ENCODE results near the gene PELI2.

The PELI2 gene

DNA sequence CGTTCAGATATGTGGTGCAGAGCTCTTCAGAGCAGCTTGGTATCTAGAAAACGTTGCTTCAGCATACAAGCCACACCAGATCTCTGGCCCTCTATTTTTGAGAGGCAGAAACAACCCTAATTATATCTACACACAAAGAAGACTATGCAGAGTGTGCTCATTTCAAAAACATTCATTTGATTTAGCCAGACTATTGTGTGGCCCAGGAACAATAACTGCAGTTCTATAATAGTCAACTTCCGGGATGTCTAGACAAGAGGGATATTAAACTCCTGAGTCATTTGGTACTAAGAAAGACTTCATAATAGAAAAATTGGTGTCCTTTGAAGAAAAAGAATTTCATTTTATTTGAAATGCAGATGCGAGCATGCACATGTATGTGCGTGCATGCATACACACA, 153.8 kb downstream of the PELI2 start:
- no peak for TF ChIP-seq GATA3 (IDR thresholded peaks at IDR 0.05; ENCODE audit: low read depth, low read length)
- no peak for TF ChIP-seq GATA2 (IDR thresholded peaks at IDR 0.05; ENCODE audit: low read depth, low read length)

DNA sequence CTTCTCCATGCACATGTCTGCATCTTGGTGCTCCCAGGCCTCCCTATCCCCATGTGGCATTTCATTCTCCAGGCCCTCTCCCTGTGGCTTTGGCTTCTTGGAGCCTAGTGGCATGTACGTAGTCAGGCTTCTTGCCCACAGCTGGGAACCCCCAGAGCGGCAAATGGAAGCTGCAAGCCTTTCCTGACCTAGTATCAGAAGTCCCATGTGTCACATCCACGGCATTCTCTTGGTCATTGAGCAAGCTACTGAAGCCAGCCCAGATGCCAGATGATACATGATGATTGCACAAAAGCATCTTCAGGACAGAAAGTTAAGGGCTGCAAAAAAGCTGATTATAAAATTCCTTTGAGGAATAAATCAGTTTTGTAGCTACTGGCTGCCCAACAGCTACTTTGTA, 154.9 kb downstream of the PELI2 start:
- no peak for TF ChIP-seq GATA3 (IDR thresholded peaks at IDR 0.05; ENCODE audit: low read depth, low read length)
- no peak for TF ChIP-seq GATA2 (IDR thresholded peaks at IDR 0.05; ENCODE audit: low read depth, low read length)

DNA sequence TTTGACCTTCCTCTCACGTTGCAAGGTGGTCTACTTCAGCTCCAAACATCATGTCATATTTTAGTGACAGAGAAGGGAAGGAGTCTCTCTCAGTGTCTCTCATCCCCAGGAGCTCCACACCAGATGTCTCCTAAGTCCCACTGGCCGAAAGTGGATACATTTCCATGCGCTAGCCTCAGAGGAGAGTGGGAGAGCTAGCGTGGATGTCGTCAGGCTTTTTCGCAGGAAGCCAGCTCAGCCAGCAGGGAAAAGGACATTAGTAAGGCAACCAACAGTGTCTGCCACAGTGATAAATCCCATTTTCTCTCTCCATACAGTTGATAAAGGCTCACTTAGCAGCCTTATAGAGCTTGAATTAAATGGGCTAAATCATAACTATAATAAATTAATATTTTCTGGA, 155.7 kb downstream of the PELI2 start:
- TF ChIP-seq GATA2 (IDR thresholded peaks at IDR 0.05; ENCODE audit: low read depth, low read length) (no peak), GATA3 (IDR thresholded peaks at IDR 0.05; ENCODE audit: low read depth, low read length) (no peak)

DNA sequence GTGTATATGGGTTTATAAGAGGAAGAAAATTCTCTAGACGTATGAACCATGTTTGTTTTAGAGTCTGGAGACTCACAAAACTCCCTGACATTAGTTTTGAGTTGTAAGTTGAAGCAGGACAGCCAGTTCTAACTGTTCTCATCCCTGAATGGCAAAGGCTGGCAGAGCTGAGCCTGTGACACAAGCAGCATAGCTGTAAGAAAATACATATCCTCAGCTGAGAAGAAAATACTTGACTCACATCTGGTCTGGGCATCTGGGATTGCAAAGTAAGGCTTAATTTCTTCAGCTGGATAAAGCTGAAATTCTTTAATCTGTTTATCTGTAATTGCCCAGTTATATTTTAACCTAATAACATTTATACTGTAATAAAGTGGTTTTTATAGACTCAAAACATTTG, 156.3 kb downstream of the PELI2 start:
- no peak for TF ChIP-seq GATA2 (IDR thresholded peaks at IDR 0.05; ENCODE audit: low read depth, low read length)
- TF ChIP-seq GATA3 (IDR thresholded peaks at IDR 0.05; ENCODE audit: low read depth, low read length) = no peak

DNA sequence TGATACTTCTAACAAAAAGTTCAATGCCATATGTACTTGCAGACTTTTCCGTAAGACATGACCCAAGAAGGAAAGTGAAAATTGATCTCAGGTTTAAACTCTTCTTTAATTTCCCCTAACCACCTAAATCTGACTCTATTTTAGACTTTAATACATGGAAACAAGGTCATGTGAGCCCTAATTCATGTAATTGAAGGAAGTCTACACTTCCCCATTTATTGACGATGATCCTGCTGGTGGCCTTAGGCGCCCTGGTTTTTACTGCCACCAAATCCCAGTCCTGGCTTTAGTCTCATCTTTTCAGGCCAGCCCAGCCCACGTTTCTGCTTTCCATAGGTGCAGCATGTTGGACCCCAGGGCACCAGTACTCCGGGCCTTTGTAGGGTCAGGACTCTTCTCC, 157.9 kb downstream of the PELI2 start:
- TF ChIP-seq GATA3 (IDR thresholded peaks at IDR 0.05; ENCODE audit: low read depth, low read length) = no peak
- TF ChIP-seq GATA2 (IDR thresholded peaks at IDR 0.05; ENCODE audit: low read depth, low read length) = no peak

DNA sequence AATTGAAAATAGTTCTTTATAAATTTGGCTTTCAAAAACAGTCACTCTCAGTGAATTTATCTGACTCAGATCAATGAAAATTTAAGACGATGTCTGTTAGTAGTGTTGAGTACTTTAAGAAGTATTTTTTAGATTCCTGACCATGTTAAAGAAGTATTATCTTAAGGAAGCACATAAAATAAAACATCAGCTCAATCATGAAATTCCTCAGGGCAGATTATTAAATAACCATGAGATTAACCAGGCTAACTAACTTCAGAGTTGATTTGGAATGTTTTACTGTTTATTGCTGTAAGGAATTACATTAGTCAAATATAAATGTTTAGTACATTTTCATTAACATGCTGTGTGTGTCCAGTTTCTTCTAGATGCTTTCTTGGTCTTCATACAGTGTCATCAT, 160.2 kb downstream of the PELI2 start:
- TF ChIP-seq GATA2 (IDR thresholded peaks at IDR 0.05; ENCODE audit: low read depth, low read length) = no peak
- TF ChIP-seq GATA3 (IDR thresholded peaks at IDR 0.05; ENCODE audit: low read depth, low read length) = no peak

DNA sequence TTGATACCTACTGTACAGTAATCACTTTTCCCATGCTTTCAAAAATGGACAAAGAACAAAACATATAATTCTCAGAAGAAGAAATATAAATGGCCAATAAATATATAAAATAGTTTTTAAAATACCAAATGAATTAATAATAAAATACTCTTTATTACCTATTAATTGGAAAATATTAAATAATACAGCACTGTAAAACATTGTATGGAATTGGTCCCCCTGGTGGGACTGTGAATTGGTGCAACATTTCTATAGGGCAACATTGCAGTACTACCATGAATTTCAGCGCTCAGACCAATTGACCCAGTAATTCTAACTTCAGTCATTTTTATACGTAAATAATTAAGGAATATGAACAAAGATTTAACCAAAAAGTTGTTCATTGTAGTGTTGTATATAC, 162.6 kb downstream of the PELI2 start:
- TF ChIP-seq GATA3 (IDR thresholded peaks at IDR 0.05; ENCODE audit: low read depth, low read length) (no peak), GATA2 (IDR thresholded peaks at IDR 0.05; ENCODE audit: low read depth, low read length) (no peak)

DNA sequence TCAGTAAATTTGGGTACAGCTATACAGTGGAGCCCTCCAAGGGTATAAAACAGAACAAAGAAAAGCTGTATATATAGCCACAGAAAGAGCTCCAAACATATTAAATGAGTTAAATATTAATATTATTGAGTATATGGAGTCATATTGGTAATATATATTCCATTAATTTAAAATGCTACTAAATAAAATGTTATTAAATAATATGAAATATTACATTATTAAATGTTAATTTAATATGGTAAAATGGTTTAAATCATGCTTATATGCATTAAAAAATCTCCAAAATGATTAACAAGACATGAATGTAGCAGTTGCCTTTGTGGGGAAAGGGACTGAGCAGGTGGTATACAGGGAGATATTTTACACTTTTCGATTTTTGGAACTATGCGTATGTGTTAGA, 164.0 kb downstream of the PELI2 start:
- TF ChIP-seq GATA2 (IDR thresholded peaks at IDR 0.05; ENCODE audit: low read depth, low read length) = no peak
- TF ChIP-seq GATA3 (IDR thresholded peaks at IDR 0.05; ENCODE audit: low read depth, low read length) = no peak

DNA sequence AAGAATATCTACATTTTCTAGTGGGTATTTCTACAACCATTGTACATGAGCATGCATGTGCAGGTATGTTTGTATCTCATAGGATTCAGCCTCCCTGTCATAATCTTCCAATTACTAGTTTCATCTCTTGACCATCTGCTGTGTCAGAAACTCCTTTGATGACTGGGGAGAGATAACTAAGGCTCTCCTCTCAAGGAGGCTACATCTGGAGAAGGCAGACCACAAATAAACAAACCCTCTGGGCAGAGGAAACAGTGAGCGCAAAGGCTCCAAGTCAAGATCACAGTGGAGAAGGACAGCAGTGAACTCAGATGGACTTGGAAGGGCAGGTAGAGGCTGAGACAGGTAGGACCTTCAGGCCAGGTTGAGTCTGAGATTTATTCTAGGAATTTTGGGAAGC, 166.4 kb downstream of the PELI2 start:
- no peak for TF ChIP-seq GATA3 (IDR thresholded peaks at IDR 0.05; ENCODE audit: low read depth, low read length)
- no peak for TF ChIP-seq GATA2 (IDR thresholded peaks at IDR 0.05; ENCODE audit: low read depth, low read length)

DNA sequence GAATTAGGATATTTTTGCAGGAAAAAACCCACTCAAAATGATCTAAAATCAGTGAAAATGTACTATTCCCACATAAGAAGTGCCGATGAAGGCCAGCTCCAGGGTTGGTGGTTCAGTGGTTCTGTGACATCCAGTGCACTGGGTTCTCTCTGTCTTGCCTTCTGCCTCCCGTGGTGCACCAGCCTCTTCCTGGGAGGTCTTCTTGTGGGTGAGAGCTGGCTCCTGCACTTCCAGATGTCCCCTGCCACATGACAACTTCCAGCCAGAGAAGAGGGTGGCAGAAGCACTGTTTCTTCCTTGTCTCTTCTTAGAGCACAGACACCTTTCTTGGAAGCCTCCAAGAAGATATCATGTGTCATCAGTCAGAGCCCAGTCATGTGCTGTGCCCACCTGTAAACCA, 170.9 kb downstream of the PELI2 start:
- TF ChIP-seq GATA2 (IDR thresholded peaks at IDR 0.05; ENCODE audit: low read depth, low read length) (no peak), GATA3 (IDR thresholded peaks at IDR 0.05; ENCODE audit: low read depth, low read length) (no peak)

DNA sequence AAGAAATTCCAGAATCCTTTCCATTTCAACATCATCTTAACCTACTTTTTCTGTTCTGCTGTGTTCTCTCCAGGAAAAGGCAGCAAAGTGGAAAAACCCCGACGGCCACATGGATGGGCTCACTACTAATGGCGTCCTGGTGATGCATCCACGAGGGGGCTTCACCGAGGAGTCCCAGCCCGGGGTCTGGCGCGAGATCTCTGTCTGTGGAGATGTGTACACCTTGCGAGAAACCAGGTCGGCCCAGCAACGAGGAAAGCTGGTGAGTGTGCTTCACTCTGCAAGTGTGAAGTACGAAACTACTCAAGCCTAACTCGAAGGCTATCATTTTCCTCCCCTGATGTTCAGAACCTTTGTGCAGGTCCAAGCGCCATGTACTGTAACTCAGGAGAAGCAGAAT, 172.0 kb downstream of the PELI2 start:
- TF ChIP-seq GATA3 (IDR thresholded peaks at IDR 0.05; ENCODE audit: low read depth, low read length) (no peak), GATA2 (IDR thresholded peaks at IDR 0.05; ENCODE audit: low read depth, low read length) (no peak)

DNA sequence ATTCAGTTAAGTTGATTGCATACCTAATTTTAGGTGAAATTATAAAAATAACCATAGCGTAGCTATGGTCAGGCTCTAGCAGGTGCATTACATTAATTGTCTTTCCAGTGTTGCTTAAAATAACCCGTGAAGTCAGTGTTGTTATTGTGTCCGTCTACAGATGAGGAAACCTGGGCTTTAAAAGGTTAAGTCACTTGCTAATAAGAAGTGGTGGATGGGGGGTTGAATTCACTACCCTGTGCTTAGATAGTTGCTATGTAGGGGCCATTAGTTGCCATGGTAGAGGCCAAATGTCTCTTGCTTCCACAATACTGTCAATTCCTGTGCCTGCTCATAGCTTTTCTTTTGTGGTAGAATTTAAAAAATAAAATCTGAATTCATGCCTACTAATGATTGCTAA, 174.8 kb downstream of the PELI2 start:
- TF ChIP-seq GATA2 (IDR thresholded peaks at IDR 0.05; ENCODE audit: low read depth, low read length) = no peak
- no peak for TF ChIP-seq GATA3 (IDR thresholded peaks at IDR 0.05; ENCODE audit: low read depth, low read length)

DNA sequence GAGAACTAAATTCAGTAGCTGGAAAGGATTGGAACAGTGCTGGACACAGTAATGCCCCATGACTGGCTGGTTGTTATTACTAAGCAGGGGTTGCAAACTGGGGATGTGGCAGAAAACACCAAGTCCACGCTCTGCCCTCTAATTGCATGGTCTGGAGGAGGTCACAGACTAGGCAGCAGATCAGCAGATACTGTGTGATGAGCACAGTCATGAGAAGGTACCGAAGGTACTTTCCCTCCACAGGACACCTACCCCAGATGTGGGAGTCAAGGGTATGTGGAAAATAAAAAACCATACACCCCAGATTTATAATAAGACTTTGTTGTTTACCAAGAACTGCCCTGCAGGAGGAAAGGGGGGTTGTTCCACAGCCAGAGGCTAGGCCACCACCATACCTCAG, 175.3 kb downstream of the PELI2 start:
- TF ChIP-seq GATA2 (IDR thresholded peaks at IDR 0.05; ENCODE audit: low read depth, low read length) (no peak), GATA3 (IDR thresholded peaks at IDR 0.05; ENCODE audit: low read depth, low read length) (no peak)

DNA sequence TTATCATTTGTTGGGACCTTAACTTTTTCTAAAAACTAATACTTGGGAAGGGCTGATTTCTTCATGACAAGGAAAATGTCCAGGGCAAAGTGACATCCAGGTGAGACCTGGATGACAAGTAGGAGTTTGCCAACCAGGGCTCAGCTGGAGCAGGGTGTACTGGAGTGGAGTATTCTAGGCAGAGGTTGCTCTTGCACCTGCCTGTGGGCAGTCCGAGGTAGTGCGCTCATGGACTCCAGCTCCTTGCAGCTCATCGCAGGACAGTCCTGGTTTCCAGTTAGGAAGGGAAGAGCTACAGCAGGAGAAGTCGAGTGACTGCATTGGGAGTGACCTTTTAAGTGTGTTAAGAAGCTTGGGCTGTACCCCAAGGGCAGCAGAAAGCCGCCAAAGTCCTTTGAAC, 175.9 kb downstream of the PELI2 start:
- TF ChIP-seq GATA2 (IDR thresholded peaks at IDR 0.05; ENCODE audit: low read depth, low read length) (no peak), GATA3 (IDR thresholded peaks at IDR 0.05; ENCODE audit: low read depth, low read length) (no peak)

DNA sequence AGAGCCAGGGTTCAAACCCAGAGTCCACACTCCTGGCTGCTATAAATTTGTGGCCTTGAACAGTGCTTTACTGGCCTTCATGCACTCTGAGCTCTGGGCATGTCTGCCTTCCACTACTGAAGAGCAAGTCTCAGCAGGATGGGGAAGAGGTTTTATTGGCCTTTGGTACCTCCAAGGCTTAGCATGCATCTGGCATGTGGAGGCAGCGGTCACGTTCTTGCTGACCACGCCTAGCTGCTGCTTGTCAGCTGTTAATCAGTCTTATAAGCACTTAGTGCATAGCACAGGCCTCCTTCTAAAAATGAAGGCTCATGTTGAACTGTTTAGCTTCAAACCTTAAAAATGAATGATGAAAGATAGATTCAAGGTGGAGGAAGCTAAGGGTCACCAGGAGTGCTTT, 177.5 kb downstream of the PELI2 start:
- no peak for TF ChIP-seq GATA2 (IDR thresholded peaks at IDR 0.05; ENCODE audit: low read depth, low read length)

DNA sequence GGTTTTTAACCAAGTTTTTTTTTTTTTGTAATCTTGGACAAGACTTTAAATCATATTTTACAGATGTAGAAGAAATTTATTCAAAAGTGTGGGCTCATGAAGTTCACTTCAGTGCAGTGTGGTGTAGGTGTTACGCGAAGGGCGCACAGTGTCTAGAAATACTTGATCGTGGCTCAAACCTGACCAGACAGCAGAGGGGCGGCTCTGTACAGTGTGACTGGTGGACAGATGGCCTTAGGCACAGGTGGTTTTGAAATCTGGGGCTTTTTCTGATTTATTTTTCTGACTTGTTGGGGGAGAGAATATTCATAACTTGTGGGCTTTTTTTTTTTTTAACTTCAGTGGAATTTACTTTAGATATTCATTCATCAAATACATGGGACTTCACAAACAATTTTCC, 179.2 kb downstream of the PELI2 start:
- TF ChIP-seq GATA3 (IDR thresholded peaks at IDR 0.05; ENCODE audit: low read depth, low read length) (no peak), GATA2 (IDR thresholded peaks at IDR 0.05; ENCODE audit: low read depth, low read length) (no peak)

Data from SH-SY5Y (cell line).